Measurements from ENCODE around the gene TPK1. TPM values are rescaled to one million over a fixed set of nuclear protein-coding genes. Genes with fewer than 3 reads are reported as not detected.
"Not testable (repeated sequence)": the region's sequence is repeated elsewhere in the genome, so short reads cannot be mapped to it uniquely, and the experiment has no call there.

Gene TPK1
- polyA plus RNA-seq, 1 donor, result 3.2 TPM

DNA sequence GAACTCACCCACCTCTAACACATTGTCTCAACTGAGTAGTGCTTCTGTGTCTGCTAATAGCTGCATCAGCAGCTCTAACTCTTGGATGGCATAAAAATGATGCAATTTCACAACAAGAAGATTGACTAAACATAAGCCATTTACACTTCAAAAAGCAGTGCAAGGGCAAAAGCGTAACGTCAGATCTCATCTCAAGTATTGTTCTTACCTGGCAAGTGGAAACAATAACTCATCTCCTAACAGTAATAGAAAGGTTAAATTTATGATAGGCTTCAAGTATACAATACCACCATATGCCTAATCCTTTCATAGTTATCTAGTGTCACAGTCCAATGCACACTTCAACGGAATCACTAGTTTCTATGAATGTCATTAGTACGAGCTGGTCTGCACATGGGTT lies 14.8 kb downstream of the TPK1 start:
- DNase-seq, result no peak

DNA sequence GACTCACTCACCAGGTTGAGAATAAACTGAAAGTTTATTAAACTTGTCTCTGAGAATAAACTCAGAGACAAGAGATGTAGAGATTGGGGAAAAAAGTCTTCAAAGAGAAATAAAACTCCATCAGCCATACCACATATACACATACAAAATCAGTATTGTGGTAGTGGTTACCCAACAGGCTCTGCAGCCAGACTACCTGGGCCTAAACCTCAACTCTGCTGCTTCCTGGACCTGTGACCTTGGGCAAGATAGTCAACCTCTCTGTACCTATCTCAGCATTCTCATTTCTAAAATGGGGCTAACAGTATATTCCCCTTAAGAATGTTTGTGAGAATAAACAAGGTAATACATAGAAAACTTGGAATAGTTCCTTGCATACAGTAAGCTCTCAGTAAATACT lies 15.3 kb downstream of the TPK1 start:
- no peak for DNase-seq

DNA sequence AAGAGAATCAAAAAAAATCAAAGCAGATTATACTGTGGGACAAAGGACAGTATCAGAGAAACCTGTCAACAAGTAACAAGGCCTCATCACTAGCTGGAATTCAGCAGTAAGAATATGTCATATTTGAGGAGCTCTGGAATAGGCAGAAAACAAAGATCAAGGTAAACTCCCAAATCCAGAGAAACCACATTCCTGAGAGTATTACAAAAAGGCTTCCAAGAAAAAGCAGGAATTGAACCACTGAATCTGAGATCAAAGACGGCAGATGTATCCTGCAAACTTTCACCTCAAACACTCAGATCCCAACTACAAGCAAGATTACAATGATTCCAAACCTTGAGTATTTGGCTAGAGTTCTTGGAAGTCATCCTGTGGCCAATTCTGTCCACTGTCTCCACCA lies 16.3 kb downstream of the TPK1 start:
- DNase-seq, result no peak

GRCh38 chr7:144818511-144818910 lies 17.3 kb downstream of the TPK1 start:
- DNase-seq, result no peak

GRCh38 chr7:144817001-144817400 lies 18.9 kb downstream of the TPK1 start:
- DNase-seq, result no peak

DNA sequence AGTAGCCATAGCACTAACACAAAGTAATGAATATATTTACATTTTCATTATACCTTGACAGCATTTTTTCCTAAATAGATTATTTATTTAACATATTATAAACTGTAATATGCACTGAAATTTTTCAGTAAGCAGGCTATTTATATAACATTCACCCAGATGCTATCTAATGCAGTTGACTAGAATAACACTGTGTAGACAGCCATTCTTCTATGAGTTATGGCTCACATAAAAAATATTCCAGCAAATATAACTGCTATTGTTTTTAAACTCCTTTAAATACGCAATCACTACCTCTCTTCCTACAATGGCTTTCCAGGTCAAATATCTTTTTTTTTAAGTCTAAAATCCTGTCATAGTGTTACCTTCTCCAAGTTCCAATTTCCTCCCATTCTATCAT lies 21.6 kb downstream of the TPK1 start:
- no peak for DNase-seq

GRCh38 chr7:144812379-144813283 lies 23.2 kb downstream of the TPK1 start:
- DNase-seq, result no peak

DNA sequence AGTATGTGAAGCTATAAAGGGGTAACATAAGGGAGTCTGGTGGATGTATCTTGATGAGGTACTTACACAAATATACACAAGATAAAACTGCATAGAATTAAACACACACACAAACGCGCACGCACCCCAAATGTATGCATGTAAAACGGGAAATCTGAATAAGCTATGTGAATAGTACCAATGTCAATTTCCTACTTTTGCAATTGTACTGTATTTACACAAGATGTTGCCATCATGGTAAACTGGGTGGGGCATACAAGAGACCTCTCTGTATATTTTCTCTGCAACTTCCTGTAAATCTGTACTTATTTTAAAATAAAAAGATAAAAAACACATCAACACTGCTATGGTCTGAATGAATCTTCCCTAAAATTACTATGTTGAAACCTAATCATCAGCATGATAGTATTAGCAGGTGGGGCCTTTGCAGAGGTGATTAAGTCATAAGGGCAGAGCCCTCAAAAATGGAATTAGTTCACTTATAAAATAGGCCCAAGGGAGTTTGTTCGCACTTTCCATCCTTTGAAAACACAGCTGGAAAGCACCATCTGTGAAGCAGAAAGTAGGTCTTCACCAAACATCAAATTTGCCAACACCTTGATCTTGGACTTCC lies 30.1 kb downstream of the TPK1 start:
- DNase-seq, result no peak

- DNase-seq, result not testable (repeated sequence)
These were observed 35.0 kb downstream of the TPK1 start for GRCh38 chr7:144800678-144801436.

DNA sequence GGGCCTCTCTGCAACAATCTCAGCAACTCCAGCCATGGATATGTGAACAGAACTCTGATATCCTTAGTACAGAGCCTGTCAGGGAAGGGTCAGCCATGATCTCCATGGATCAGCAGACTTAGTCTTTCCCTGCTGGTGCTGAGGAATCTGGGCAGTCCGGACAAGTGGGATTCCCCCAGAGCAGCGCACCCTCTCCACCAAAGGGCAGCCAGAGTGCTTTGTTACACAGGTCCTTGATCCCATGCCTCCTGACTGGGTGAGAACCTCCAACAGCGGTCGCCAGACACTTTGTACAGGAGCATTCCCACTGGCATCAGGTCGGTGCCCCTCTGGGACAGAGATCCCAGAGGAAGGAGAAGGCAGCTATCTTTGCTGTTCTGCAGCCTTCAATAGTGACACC lies 38.9 kb downstream of the TPK1 start:
- DNase-seq, result no peak

GRCh38 chr7:144792050-144792449 lies 43.8 kb downstream of the TPK1 start:
- DNase-seq, result no peak

DNA sequence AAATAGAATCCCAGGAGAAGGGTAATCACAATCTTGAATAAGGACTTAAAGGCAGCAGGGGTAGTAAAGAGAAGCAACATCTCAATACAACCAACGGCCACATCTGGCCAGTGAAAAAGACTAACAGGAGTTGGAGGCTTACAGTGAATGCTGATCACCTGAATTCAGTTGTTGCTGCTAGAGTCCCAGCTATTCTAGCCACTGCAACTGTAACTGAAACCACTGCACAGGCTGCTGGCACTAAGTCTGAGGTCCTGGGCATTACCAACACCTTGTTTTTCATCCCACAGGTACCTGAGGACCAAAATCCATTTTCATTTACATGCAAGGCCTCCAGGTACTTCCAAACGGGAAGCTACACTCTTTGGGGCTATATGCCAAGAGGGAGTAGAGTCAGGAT lies 44.4 kb downstream of the TPK1 start:
- DNase-seq, result no peak

DNA sequence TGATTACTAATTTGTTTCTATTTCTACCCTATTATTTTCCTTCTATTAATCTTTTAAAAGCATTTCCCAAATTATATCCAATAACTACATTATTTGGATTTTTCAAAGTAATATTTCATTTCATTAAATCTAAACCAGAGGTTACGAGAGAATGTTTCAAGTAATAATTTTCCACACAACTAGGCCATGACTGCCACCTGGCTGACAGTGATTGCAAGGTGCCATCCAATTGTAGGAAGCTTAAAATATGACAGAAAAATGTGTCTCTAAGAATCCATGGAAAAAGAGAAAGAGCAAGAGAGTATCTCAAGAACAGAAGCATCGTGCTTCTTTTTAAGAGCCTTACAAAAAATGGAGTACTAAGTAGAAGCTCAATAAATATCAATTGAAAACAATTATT lies 48.7 kb downstream of the TPK1 start:
- DNase-seq, result no peak

GRCh38 chr7:144786522-144786921 lies 49.3 kb downstream of the TPK1 start:
- no peak for DNase-seq

- no peak for DNase-seq
These were observed 49.8 kb downstream of the TPK1 start for GRCh38 chr7:144786079-144786478.

GRCh38 chr7:144785521-144785920 lies 50.3 kb downstream of the TPK1 start:
- no peak for DNase-seq

GRCh38 chr7:144784943-144785342 lies 50.9 kb downstream of the TPK1 start:
- DNase-seq, result no peak

GRCh38 chr7:144784441-144784840 lies 51.4 kb downstream of the TPK1 start:
- no peak for DNase-seq

DNA sequence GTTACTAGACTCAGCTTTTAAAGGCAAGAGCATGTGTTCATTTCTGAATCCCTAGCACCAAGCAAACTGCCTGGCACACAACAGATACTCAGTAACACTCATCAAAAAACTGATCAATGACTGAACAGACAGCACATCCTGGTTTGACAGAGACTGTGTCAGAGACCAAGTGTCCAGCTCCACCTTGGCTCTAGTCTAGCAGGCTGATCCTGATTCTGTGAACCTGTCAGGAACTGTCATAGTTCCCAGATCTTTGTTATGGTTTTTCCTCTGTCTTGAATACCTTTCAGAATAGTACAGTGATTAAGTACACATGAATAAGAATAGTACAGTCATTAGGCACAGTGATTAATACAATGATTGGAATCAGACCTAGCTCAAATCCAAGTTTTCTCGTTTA lies 53.0 kb downstream of the TPK1 start:
- no peak for DNase-seq

GRCh38 chr7:144780071-144780608 lies 55.7 kb downstream of the TPK1 start:
- DNase-seq, result no peak

- not testable (repeated sequence) for DNase-seq
These were observed 58.0 kb downstream of the TPK1 start for GRCh38 chr7:144777889-144778288.

GRCh38 chr7:144777005-144777839 lies 58.6 kb downstream of the TPK1 start:
- DNase-seq, result no peak

Data from hindlimb muscle (tissue), 1 donor.